Adrenal gland (tissue), 12 donors: Measurements from ENCODE around the gene NR0B2. TPM values are rescaled to one million over a fixed set of nuclear protein-coding genes. Genes with fewer than 3 reads are reported as not detected.
A peak's percentile ranks its signal among the peaks of the same experiment; 100 is the strongest.

Experiments used
- DNase-seq, 7 donors: peaks; one replicate each; pipeline ENCODE4 v3.0.0-alpha.2; 2019 to 2020
- H3K27ac ChIP-seq, 5 donors: fragments of 200-600 bp; sonication (generic) in 4 of 5; 1 replicate in 3 of 5; 2 replicates in 2 of 5; pipeline versions ENCODE4 v1.5.1 to v1.8.0; 2016 to 2020; ENCODE audit warnings: mild to moderate bottlenecking in 1 of 5
- H3K27me3 ChIP-seq: fragments of 200-600 bp; 2 replicates; pipeline ENCODE4 v1.8.0; 2021
- H3K36me3 ChIP-seq, 2 donors: fragments of 200-600 bp; replicated peaks in 1 of 2; 1 replicate in 1 of 2; 2 replicates in 1 of 2; pipeline versions ENCODE4 v1.5.1 to v1.8.0; 2018 to 2022
- H3K4me1 ChIP-seq, 2 donors: fragments of 200-600 bp; replicated peaks in 1 of 2; 1 replicate in 1 of 2; 2 replicates in 1 of 2; pipeline versions ENCODE4 v1.5.1 to v1.8.0; 2018 to 2021
- H3K4me3 ChIP-seq, 4 donors: fragments of 200-600 bp; sonication (generic) in 3 of 4; one replicate each; pipeline ENCODE4 v1.5.1; 2016 to 2018
- H3K9me3 ChIP-seq, 3 donors: fragments of 200-600 bp; sonication (generic) in 1 of 3; replicated peaks in 1 of 3; 1 replicate in 2 of 3; 2 replicates in 1 of 3; pipeline versions ENCODE4 v1.5.1 to v1.8.0; 2016 to 2021
- CTCF ChIP-seq, 6 experiments: fragments of 450-650 bp in 4 of 6; fragments of 200-600 bp in 2 of 6; sonication (generic) in 1 of 6; IDR thresholded peaks; 1 replicate in 5 of 6; 2 replicates in 1 of 6; pipeline versions ENCODE4 v1.5.1 to v1.8.0; 2016 to 2021; ENCODE audit warnings: antibody characterized with exemption in 6 of 6, mild to moderate bottlenecking in 2 of 6, moderate library complexity in 1 of 6
- POLR2A ChIP-seq, 2 donors: fragments of 450-650 bp; IDR thresholded peaks; one replicate each; pipeline ENCODE4 v1.6.1; 2017; ENCODE audit warnings: antibody characterized with exemption in 2 of 2, mild to moderate bottlenecking in 2 of 2, moderate library complexity in 1 of 2
- WGBS, 4 donors: extraction: QIAGEN DNeasy Blood & Tissue Kit in 2 of 4; methylation state at CpG; one replicate each; pipeline versions ENCODE4 v1.1.5 to v1.1.7; 2013 to 2017; 5-methylcytosine and 5-hydroxymethylcytosine counted together
- intact Hi-C, 2 donors: fragments of 100-400 bp; cut with DNase I; formaldehyde crosslinking; loops; one replicate each; pipeline versions ENCODE4 v1.14.1 to v1.15.0; 2022 to 2023
- polyA plus RNA-seq, 3 donors: library from polyadenylated mRNA; stranded (reverse); fragments of 200-250 nt in 2 of 3; fragments of 350-450 nt in 1 of 3; fragmentation: Illumina TruSeq in 1 of 3; extraction: RNeasy Lipid Tissue Mini Kit (QIAGEN cat#74804) in 1 of 3; gene quantifications; one replicate each; pipeline ENCODE4 v1.2.3, GENCODE V29; 2013 to 2014
- total RNA-seq, 9 donors: library from RNA; depleted of rRNA in 4 of 9; stranded (reverse); fragments of >200 nt in 4 of 9; fragments of 120-200 nt in 1 of 9; fragmentation: NEBNext Ultra II Directional in 1 of 9; extraction: Animal tissue kit (Norgen Biotek cat#: 25700) in 1 of 9; gene quantifications; one replicate each; pipeline versions ENCODE4 v1.1.0 to v1.2.4, GENCODE V29; 2013 to 2023
- donor health status: healthy with polysubstance abuse.
- donor health status: Bipolar disorder and iron deficiency.
- donor health status: DM: yes; HTN: yes; CAD: no.
- donor health status: DM: no; HTN: no; CAD: no.
- donor health status: DM: no; HTN: no; CAD: no.
- donor health status: DM: yes; HTN: yes; CAD: no.

The NR0B2 gene
- total and polyA plus RNA-seq, 12 donors, result 7.1 to 62.7 (median 12.2) TPM

DNA sequence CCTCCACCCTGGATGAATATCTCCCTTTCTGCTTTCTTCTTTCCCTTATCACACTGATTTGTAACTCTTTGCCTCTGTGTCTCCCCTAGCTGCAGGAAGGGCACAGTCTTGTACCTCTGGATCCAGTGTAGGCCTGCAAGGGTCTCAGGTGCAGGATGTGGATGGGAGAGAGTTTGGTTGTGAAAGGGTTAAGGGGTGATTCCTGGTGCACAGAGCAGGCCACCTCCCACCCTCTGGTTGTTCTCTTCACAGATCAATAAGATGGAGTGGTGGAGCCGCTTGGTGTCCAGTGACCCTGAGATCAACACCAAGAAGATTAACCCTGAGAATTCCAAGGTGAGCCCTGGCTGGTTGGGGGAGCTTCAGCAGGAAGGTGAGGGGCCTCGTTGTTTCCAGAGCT lies 31.4 kb upstream of the NR0B2 start:
- Histone ChIP-seq H3K27me3 (no peaks in the 10 kb centered on the region), H3K36me3 (peaks cover 0 to 61% of the 10 kb centered on the region in 2 donors), H3K27ac (peak overlapping the region in 4 of 5 donors; percentile 36 to 81 (median 63)), H3K9me3 (no peaks in the 10 kb centered on the region), H3K4me1 (peaks cover 19 to 25% of the 10 kb centered on the region in 2 donors), H3K4me3 (no peak overlapping the region)
- no peak for DNase-seq
- intact Hi-C loops, result no loop called here
- no peak for TF ChIP-seq POLR2A (IDR thresholded peaks at IDR 0.05)
- TF ChIP-seq CTCF (IDR thresholded peaks at IDR 0.05), result no peak
- WGBS, 4 donors, result 29 to 43% (median 39%) methylated on average over 1 to 2 of the region's 2 CpGs

DNA sequence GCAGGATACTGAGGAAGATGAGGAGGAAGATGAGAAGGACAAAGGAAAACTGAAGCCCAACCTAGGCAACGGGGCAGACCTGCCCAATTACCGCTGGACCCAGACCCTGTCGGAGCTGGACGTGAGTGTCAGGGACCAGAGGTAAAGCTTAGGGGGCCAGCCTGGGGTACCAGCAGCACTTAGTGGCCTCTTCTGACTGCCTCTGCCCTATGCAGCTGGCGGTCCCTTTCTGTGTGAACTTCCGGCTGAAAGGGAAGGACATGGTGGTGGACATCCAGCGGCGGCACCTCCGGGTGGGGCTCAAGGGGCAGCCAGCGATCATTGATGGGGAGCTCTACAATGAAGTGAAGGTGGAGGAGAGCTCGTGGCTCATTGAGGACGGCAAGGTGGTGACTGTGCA lies 28.9 kb upstream of the NR0B2 start:
- Histone ChIP-seq H3K4me1 (peaks cover 24 to 32% of the 10 kb centered on the region in 2 donors), H3K36me3 (peaks cover 0 to 61% of the 10 kb centered on the region in 2 donors), H3K9me3 (no peaks in the 10 kb centered on the region), H3K27ac (no peak overlapping the region), H3K27me3 (no peaks in the 10 kb centered on the region), H3K4me3 (no peak overlapping the region)
- DNase-seq, result no peak
- TF ChIP-seq POLR2A (IDR thresholded peaks at IDR 0.05) (no peak), CTCF (IDR thresholded peaks at IDR 0.05) (no peak)
- WGBS, 4 donors, result 93 to 96% (median 95%) methylated on average over 10 to 12 of the region's 12 CpGs
- intact Hi-C loops, result no loop called here

- intact Hi-C loops, result no loop called here
- H3K36me3 ChIP-seq, result peaks cover 0 to 58% of the 10 kb centered on the region in 2 donors
- H3K9me3 ChIP-seq, result no peaks in the 10 kb centered on the region
- H3K4me3 ChIP-seq, result no peak overlapping the region
- peaks cover 29 to 37% of the 10 kb centered on the region in 2 donors for H3K4me1 ChIP-seq
- 93 to 97% (median 93%) methylated on average over 10 of the region's 10 CpGs for WGBS, 4 donors
- H3K27ac ChIP-seq, result no peak overlapping the region
- H3K27me3 ChIP-seq, result no peaks in the 10 kb centered on the region
- no peak for DNase-seq
- no peak for TF ChIP-seq CTCF (IDR thresholded peaks at IDR 0.05)
- no peak for TF ChIP-seq POLR2A (IDR thresholded peaks at IDR 0.05)
Measured at GRCh38 chr1:26941311-26941710, 27.5 kb upstream of the NR0B2 start.

GRCh38 chr1:26938659-26939025 lies 24.9 kb upstream of the NR0B2 start:
- Histone ChIP-seq H3K4me1 (peaks cover 15 to 20% of the 10 kb centered on the region in 2 donors), H3K36me3 (peaks cover 0 to 31% of the 10 kb centered on the region in 2 donors), H3K9me3 (no peaks in the 10 kb centered on the region), H3K27me3 (no peaks in the 10 kb centered on the region), H3K27ac (peak overlapping the region in 4 of 5 donors; percentile 0 to 73 (median 41)), H3K4me3 (no peak overlapping the region)
- 67 to 74% (median 70%) methylated on average over 2 of the region's 2 CpGs for WGBS, 4 donors
- intact Hi-C loops, result no loop called here
- no peak for DNase-seq
- TF ChIP-seq POLR2A (IDR thresholded peaks at IDR 0.05) (no peak), CTCF (IDR thresholded peaks at IDR 0.05) (no peak)
